Stomach smooth muscle (tissue), 2 donors: ENCODE data around the gene MOK.

Experiments
- H3K27ac ChIP-seq: one replicate; pipeline ENCODE4 v1.7.0; 2013; ENCODE audit warnings: mild to moderate bottlenecking, low read length, inconsistent platforms
- H3K27me3 ChIP-seq, 2 donors: one replicate each; pipeline ENCODE4 v1.7.0; 2013; ENCODE audit warnings: low read length in 2 of 2; ENCODE audit not compliant: insufficient read depth in 2 of 2, control insufficient read depth in 1 of 2
- H3K36me3 ChIP-seq, 2 donors: one replicate each; pipeline ENCODE4 v1.7.0; 2013; ENCODE audit warnings: low read length in 2 of 2; ENCODE audit not compliant: control insufficient read depth in 2 of 2, insufficient read depth in 2 of 2
- H3K4me1 ChIP-seq: one replicate; pipeline ENCODE4 v1.7.0; 2013; ENCODE audit warnings: low read length; ENCODE audit not compliant: control insufficient read depth, insufficient read depth
- H3K4me3 ChIP-seq, 2 donors: one replicate each; pipeline ENCODE4 v1.7.0; 2013; ENCODE audit warnings: low read length in 2 of 2
- H3K9ac ChIP-seq, 2 donors: one replicate each; pipeline ENCODE4 v1.7.0; 2013; ENCODE audit warnings: low read length in 2 of 2, mild to moderate bottlenecking in 1 of 2
- H3K9me3 ChIP-seq, 2 donors: one replicate each; pipeline ENCODE4 v1.7.0; 2013; ENCODE audit warnings: low read length in 2 of 2; ENCODE audit not compliant: control insufficient read depth in 2 of 2
- donor health status: healthy.
- donor health status: Pancreatic carcinoma.

MOK gene

GRCh38 chr14:102282751-102283465, 22.1 kb downstream of the MOK start:
- Histone ChIP-seq H3K9ac (no peak overlapping the region), H3K36me3 (peaks cover 3 to 6% of the 10 kb centered on the region in 2 donors), H3K27me3 (no peaks in the 10 kb centered on the region), H3K9me3 (no peaks in the 10 kb centered on the region), H3K27ac (no peak overlapping the region), H3K4me1 (peaks cover 6% of the 10 kb centered on the region), H3K4me3 (no peak overlapping the region)

DNA sequence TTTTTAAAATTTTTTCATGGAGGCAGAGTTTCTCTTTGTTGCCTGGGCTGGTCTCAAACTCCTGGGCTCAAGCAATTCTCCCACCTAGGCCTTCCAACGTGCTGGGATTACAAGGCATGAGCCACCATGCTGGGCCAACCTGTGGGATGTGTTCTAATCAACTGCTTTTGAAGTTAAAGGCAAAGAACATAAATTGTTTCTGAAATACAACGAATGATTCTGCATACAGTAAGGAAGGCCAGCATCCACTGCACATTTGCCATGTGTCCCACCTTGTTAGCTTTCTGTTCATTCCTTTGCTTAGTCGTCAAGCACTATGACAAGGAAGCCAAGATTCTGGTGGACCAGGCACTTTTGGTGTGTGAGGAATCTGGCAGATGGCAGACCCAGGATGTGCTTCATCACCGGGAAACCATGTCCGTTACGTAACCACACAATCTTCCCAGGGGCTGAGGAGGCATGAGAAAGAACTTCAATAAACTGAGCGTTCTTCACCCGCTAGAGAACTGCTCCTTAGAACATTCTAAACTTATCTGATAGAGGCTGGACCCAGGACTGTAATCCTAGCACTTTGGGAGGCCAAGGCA, 24.5 kb downstream of the MOK start:
- Histone ChIP-seq H3K9ac (no peak overlapping the region), H3K27ac (no peak overlapping the region), H3K9me3 (no peaks in the 10 kb centered on the region), H3K4me1 (peaks cover 6% of the 10 kb centered on the region), H3K36me3 (peaks cover 3 to 6% of the 10 kb centered on the region in 2 donors), H3K4me3 (no peak overlapping the region), H3K27me3 (no peaks in the 10 kb centered on the region)

GRCh38 chr14:102279688-102280348, 25.1 kb downstream of the MOK start:
- H3K27me3 ChIP-seq: no peaks in the 10 kb centered on the region
- no peak overlapping the region for H3K27ac ChIP-seq
- H3K36me3 ChIP-seq: peaks cover 3 to 6% of the 10 kb centered on the region in 2 donors
- H3K9ac ChIP-seq: no peak overlapping the region
- H3K4me3 ChIP-seq: no peak overlapping the region
- H3K4me1 ChIP-seq: peaks cover 6% of the 10 kb centered on the region
- no peaks in the 10 kb centered on the region for H3K9me3 ChIP-seq

- H3K9me3 ChIP-seq: no peaks in the 10 kb centered on the region
- no peak overlapping the region for H3K9ac ChIP-seq
- no peak overlapping the region for H3K4me3 ChIP-seq
- no peaks in the 10 kb centered on the region for H3K27me3 ChIP-seq
- peaks cover 6% of the 10 kb centered on the region for H3K4me1 ChIP-seq
- H3K36me3 ChIP-seq: peaks cover 3 to 6% of the 10 kb centered on the region in 2 donors
- no peak overlapping the region for H3K27ac ChIP-seq
These were observed 25.7 kb downstream of the MOK start for GRCh38 chr14:102279282-102279681.

- H3K27me3 ChIP-seq: no peaks in the 10 kb centered on the region
- H3K36me3 ChIP-seq: peaks cover 3 to 6% of the 10 kb centered on the region in 2 donors
- H3K9ac ChIP-seq: no peak overlapping the region
- H3K9me3 ChIP-seq: no peaks in the 10 kb centered on the region
- H3K4me1 ChIP-seq: peaks cover 6% of the 10 kb centered on the region
- no peak overlapping the region for H3K27ac ChIP-seq
- H3K4me3 ChIP-seq: no peak overlapping the region
These were observed 26.4 kb downstream of the MOK start for GRCh38 chr14:102278631-102278935.

GRCh38 chr14:102277874-102278630, 26.9 kb downstream of the MOK start:
- H3K9ac ChIP-seq: no peak overlapping the region
- peaks cover 6% of the 10 kb centered on the region for H3K4me1 ChIP-seq
- H3K4me3 ChIP-seq: no peak overlapping the region
- no peaks in the 10 kb centered on the region for H3K27me3 ChIP-seq
- H3K27ac ChIP-seq: peak overlapping the region; percentile 1
- peaks cover 3 to 6% of the 10 kb centered on the region in 2 donors for H3K36me3 ChIP-seq
- no peaks in the 10 kb centered on the region for H3K9me3 ChIP-seq

DNA sequence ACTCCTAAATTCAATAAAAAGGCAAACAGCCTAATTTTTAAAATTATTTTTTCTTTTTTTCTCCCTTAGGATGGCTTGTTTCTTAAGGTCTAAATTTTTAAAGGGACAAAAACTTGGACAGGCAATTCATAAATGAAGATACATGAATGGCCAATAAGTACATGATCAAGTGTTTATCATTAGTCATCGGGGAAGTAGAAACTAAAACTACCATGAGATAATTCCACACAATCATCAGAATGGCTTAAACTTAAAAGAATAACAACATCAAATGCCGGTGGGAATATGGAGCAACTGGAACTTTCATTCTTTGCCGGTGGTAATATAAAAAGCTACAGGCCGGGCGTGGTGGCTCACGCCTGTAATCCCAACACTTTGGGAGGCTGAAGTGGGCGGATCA, 29.1 kb downstream of the MOK start:
- Histone ChIP-seq H3K9me3 (no peaks in the 10 kb centered on the region), H3K9ac (no peak overlapping the region), H3K27me3 (no peaks in the 10 kb centered on the region), H3K4me1 (peaks cover 6% of the 10 kb centered on the region), H3K27ac (no peak overlapping the region), H3K36me3 (peaks cover 3 to 6% of the 10 kb centered on the region in 2 donors), H3K4me3 (no peak overlapping the region)

DNA sequence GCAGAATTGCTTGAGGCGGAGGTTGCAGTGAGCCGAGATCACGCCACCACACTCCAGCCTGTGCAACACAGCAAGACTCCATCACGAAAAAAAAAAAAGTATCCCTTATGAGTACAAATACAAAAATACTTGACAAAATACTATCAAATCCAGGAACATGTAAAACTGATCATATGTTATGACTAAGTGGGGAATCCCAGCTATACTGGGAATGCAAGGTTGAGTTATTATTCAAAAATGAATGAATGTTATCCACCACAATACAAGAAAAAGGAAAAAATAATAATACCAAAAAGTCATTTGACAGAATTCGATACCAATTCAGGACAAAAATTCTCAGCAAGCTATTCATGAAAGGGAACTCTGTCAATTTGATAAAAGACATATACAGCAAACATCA, 32.6 kb downstream of the MOK start:
- no peaks in the 10 kb centered on the region for H3K9me3 ChIP-seq
- no peaks in the 10 kb centered on the region for H3K4me1 ChIP-seq
- H3K9ac ChIP-seq: no peak overlapping the region
- H3K4me3 ChIP-seq: no peak overlapping the region
- H3K27ac ChIP-seq: no peak overlapping the region
- H3K36me3 ChIP-seq: no peaks in the 10 kb centered on the region
- no peaks in the 10 kb centered on the region for H3K27me3 ChIP-seq

GRCh38 chr14:102264775-102265174, 40.2 kb downstream of the MOK start:
- H3K9me3 ChIP-seq: no peaks in the 10 kb centered on the region
- H3K27me3 ChIP-seq: no peaks in the 10 kb centered on the region
- H3K36me3 ChIP-seq: no peaks in the 10 kb centered on the region
- peaks cover 17% of the 10 kb centered on the region for H3K4me1 ChIP-seq
- peak overlapping the region; percentile 76 for H3K27ac ChIP-seq
- H3K9ac ChIP-seq: peak overlapping the region; percentile 49 to 72
- peak overlapping the region; percentile 7 to 59 for H3K4me3 ChIP-seq

DNA sequence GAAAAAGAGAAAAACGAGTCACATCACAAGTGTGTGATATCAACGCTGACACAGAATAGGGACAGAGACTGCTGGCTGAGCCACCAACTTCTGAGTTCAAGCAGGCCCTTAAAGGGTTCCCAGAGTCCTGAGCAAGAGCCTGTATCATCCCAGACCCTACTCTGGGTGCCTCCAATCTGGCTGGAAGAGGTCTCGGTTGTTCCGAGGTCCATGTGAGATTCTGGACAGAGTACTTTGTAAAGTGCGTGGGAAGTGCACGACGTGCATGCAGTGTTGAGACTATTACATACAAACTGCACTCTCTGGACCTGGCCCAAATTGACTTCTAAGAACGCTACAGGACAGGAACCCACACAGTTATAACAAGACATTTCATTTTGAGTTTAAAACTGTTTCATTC, 40.6 kb downstream of the MOK start:
- H3K27me3 ChIP-seq: no peaks in the 10 kb centered on the region
- no peaks in the 10 kb centered on the region for H3K9me3 ChIP-seq
- peak overlapping the region; percentile 49 to 72 for H3K9ac ChIP-seq
- peak overlapping the region; percentile 7 to 59 for H3K4me3 ChIP-seq
- no peaks in the 10 kb centered on the region for H3K36me3 ChIP-seq
- H3K4me1 ChIP-seq: peaks cover 17% of the 10 kb centered on the region
- peak overlapping the region; percentile 76 for H3K27ac ChIP-seq
